EH (cell line): ENCODE data around the gene INTS15.
A peak's percentile ranks its signal among the peaks of the same experiment; 100 is the strongest.
"Not testable (repeated sequence)": the region's sequence is repeated elsewhere in the genome, so short reads cannot be mapped to it uniquely, and the experiment has no call there.

Experiments used
- DNase-seq: peaks from one replicate; pipeline ENCODE4 v3.0.0-alpha.2; 2015; ENCODE audit warnings: low read depth

INTS15 gene

GRCh38 chr7:6618621-6619020 is 28.8 kb downstream of the INTS15 start:
- peak; percentile 16 for DNase-seq

GRCh38 chr7:6619961-6620360 is 30.1 kb downstream of the INTS15 start:
- no peak for DNase-seq

- no peak for DNase-seq
These were observed 31.6 kb downstream of the INTS15 start for GRCh38 chr7:6621195-6622133.

GRCh38 chr7:6622134-6622710 is 32.4 kb downstream of the INTS15 start:
- DNase-seq, result no peak

GRCh38 chr7:6623589-6624245 is 33.9 kb downstream of the INTS15 start:
- DNase-seq, result no peak

GRCh38 chr7:6624246-6624611 is 34.4 kb downstream of the INTS15 start:
- DNase-seq, result no peak

GRCh38 chr7:6628045-6628444 is 38.2 kb downstream of the INTS15 start:
- DNase-seq, result no peak

GRCh38 chr7:6630007-6630849 is 40.4 kb downstream of the INTS15 start:
- no peak for DNase-seq

GRCh38 chr7:6631605-6632004 is 41.8 kb downstream of the INTS15 start:
- no peak for DNase-seq

- DNase-seq, result no peak
These were observed 44.2 kb downstream of the INTS15 start for GRCh38 chr7:6634021-6634420.

GRCh38 chr7:6634971-6635370 is 45.1 kb downstream of the INTS15 start:
- not testable (repeated sequence) for DNase-seq

GRCh38 chr7:6636741-6637543 is 47.1 kb downstream of the INTS15 start, which contains the start of gene ZNF316:
Gene ZNF316, plus strand, starts transcription at chr7:6637318. Its CDS starts 5,092 bp downstream, at chr7:6642410.
- DNase-seq, result peak; percentile 56

GRCh38 chr7:6637544-6638229 is 47.9 kb downstream of the INTS15 start:
- peak; percentile 25 for DNase-seq

GRCh38 chr7:6639032-6639431 is 49.2 kb downstream of the INTS15 start:
- no peak for DNase-seq

- DNase-seq, result no peak
These were observed 49.8 kb downstream of the INTS15 start for GRCh38 chr7:6639627-6640026.

GRCh38 chr7:6640246-6640721 is 50.5 kb downstream of the INTS15 start:
- peak; percentile 57 for DNase-seq

GRCh38 chr7:6641305-6642035 is 51.6 kb downstream of the INTS15 start:
- DNase-seq, result no peak

- DNase-seq, result no peak
These were observed 52.5 kb downstream of the INTS15 start for GRCh38 chr7:6642239-6642839.
